IMR-90 (cell line): Measurements from ENCODE around the gene MID1. TPM values are rescaled to one million over a fixed set of nuclear protein-coding genes. Genes with fewer than 3 reads are reported as not detected.

ENCODE experiments used
- ATAC-seq: fragments of 200-7000 bp; cut with Tn5 transposase; 2 replicates; pipeline ENCODE4 v1.9.1; 2020; ENCODE audit warnings: low read depth, mild to moderate bottlenecking, moderate library complexity
- BruUV-seq: library from RNA; stranded (reverse); fragments of 400-500 nt; replicated peaks from 2 replicates; lab custom pipeline; 2021; lab: Mats Ljungman, UMichigan
- CTCF ChIA-PET: fragments of 300-600 bp; formaldehyde crosslinking; extraction: SDS; loops from one replicate; lab custom pipeline; 2021; ENCODE audit warnings: antibody characterized with exemption; lab: Yijun Ruan, JAX
- POLR2A ChIA-PET: fragments of 300-600 bp; sonication (Branson Sonifier 250); formaldehyde crosslinking; loops from one replicate; lab custom pipeline; 2022; ENCODE audit warnings: antibody characterized with exemption; ENCODE audit not compliant: unreplicated experiment; lab: Charles Lee
- DNase-seq: peaks from one replicate; pipeline ENCODE4 v3.0.0; 2013
- H2AFZ ChIP-seq: replicated peaks from 2 replicates; pipeline ENCODE3; 2013; ENCODE audit warnings: low read length, mild to moderate bottlenecking; ENCODE audit not compliant: poor library complexity
- H2AK5ac ChIP-seq: 2 replicates; pipeline ENCODE4 v1.6.1; 2013; ENCODE audit warnings: low read depth, low read length, inconsistent platforms
- H2AK9ac ChIP-seq: replicated peaks from 2 replicates; pipeline ENCODE3; 2013; ENCODE audit warnings: mild to moderate bottlenecking, low read depth, low read length, moderate library complexity; ENCODE audit not compliant: poor library complexity
- H2BK120ac ChIP-seq: 2 replicates; pipeline ENCODE4 v1.6.1; 2013; ENCODE audit warnings: low read depth, low read length, inconsistent platforms
- H2BK15ac ChIP-seq: 3 replicates; pipeline ENCODE4 v1.6.1; 2013; ENCODE audit warnings: low read depth, low read length, inconsistent platforms
- H2BK20ac ChIP-seq: 2 replicates; pipeline ENCODE4 v1.6.1; 2013; ENCODE audit warnings: low read depth, mild to moderate bottlenecking, inconsistent platforms, low read length, moderate library complexity
- H2BK5ac ChIP-seq: 2 replicates; pipeline ENCODE4 v1.6.1; 2013; ENCODE audit warnings: mild to moderate bottlenecking, low read depth, low read length, inconsistent platforms; ENCODE audit not compliant: poor library complexity, severe bottlenecking
- H3K14ac ChIP-seq: replicated peaks from 2 replicates; pipeline ENCODE4 v1.6.1; 2013; ENCODE audit warnings: low read depth, low read length, inconsistent platforms
- H3K18ac ChIP-seq: 2 replicates; pipeline ENCODE4 v1.6.1; 2013; ENCODE audit warnings: low read depth, low read length, control low read depth
- H3K23ac ChIP-seq: 2 replicates; pipeline ENCODE4 v1.6.1; 2013; ENCODE audit warnings: low read depth, low read length, inconsistent platforms
- H3K27ac ChIP-seq: 2 replicates; pipeline ENCODE4 v1.5.1; 2013; ENCODE audit warnings: mild to moderate bottlenecking, control low read depth, low read length; ENCODE audit not compliant: insufficient read depth
- H3K27me3 ChIP-seq: 2 replicates; pipeline ENCODE4 v1.6.1; 2013; ENCODE audit warnings: low read length; ENCODE audit not compliant: control insufficient read depth, insufficient read depth
- H3K36me3 ChIP-seq: 2 replicates; pipeline ENCODE4 v1.6.1; 2013; ENCODE audit warnings: low read length, mixed read lengths; ENCODE audit not compliant: control insufficient read depth, insufficient read depth
- H3K4ac ChIP-seq: 2 replicates; pipeline ENCODE4 v1.6.1; 2013; ENCODE audit warnings: low read depth, low read length, inconsistent platforms
- H3K4me1 ChIP-seq: 2 replicates; pipeline ENCODE4 v1.6.1; 2013; ENCODE audit warnings: low read length, mixed read lengths; ENCODE audit not compliant: control insufficient read depth, insufficient read depth
- H3K4me2 ChIP-seq: 2 replicates; pipeline ENCODE4 v1.6.1; 2013; ENCODE audit warnings: low read depth, mild to moderate bottlenecking, control low read depth, low read length, moderate library complexity
- H3K4me3 ChIP-seq: 2 replicates; pipeline ENCODE4 v1.5.1; 2013; ENCODE audit warnings: low read depth, mild to moderate bottlenecking, control low read depth, low read length, moderate library complexity; ENCODE audit not compliant: insufficient read depth
- H3K56ac ChIP-seq: 2 replicates; pipeline ENCODE4 v1.6.1; 2013; ENCODE audit warnings: low read length, inconsistent platforms; ENCODE audit not compliant: insufficient read depth; ENCODE audit errors: extremely low read depth
- H3K79me1 ChIP-seq, 2 experiments: 2 replicates each; pipeline ENCODE4 v1.6.1; 2013; ENCODE audit warnings: low read length in 2 of 2, inconsistent platforms in 1 of 2, low read depth in 1 of 2
- H3K9ac ChIP-seq: 2 replicates; pipeline ENCODE4 v1.6.1; 2013; ENCODE audit warnings: low read depth, low read length, control low read depth
- H3K9me1 ChIP-seq: 2 replicates; pipeline ENCODE4 v1.6.1; 2013; ENCODE audit warnings: low read length, inconsistent platforms; ENCODE audit not compliant: insufficient read depth
- H3K9me3 ChIP-seq: 2 replicates; pipeline ENCODE4 v1.6.1; 2013; ENCODE audit warnings: low read length; ENCODE audit not compliant: control insufficient read depth, insufficient read depth
- H4K20me1 ChIP-seq: 2 replicates; pipeline ENCODE4 v1.6.1; 2013; ENCODE audit warnings: low read length, inconsistent platforms; ENCODE audit not compliant: insufficient read depth
- H4K5ac ChIP-seq: 2 replicates; pipeline ENCODE4 v1.6.1; 2013; ENCODE audit warnings: mild to moderate bottlenecking, low read depth, low read length, control low read depth
- H4K8ac ChIP-seq, 2 experiments: 2 replicates each; pipeline ENCODE4 v1.6.1; 2013; ENCODE audit warnings: low read depth in 2 of 2, low read length in 2 of 2, control low read depth in 1 of 2, inconsistent platforms in 1 of 2
- H4K91ac ChIP-seq: 2 replicates; pipeline ENCODE4 v1.6.1; 2013; ENCODE audit warnings: low read depth, low read length, inconsistent platforms; ENCODE audit not compliant: insufficient read depth
- BHLHE40 ChIP-seq: fragments of 150-350 bp; IDR thresholded peaks from 2 replicates; pipeline ENCODE4 v1.6.1; 2016; ENCODE audit warnings: mild to moderate bottlenecking, low read depth, low read length
- CEBPB ChIP-seq: IDR thresholded peaks from 2 replicates; pipeline ENCODE4 v1.6.1; 2012; ENCODE audit warnings: low read depth, low read length, improper control_type of control experiment
- CHD1 ChIP-seq: IDR thresholded peaks from 2 replicates; pipeline ENCODE4 v1.6.1; 2012; ENCODE audit warnings: low read depth, low read length, improper control_type of control experiment
- CTCF ChIP-seq: conservative IDR thresholded peaks from 2 replicates; pipeline ENCODE4 v1.5.1; 2012; ENCODE audit warnings: mild to moderate bottlenecking, low read depth, low read length, improper control_type of control experiment
- ELK1 ChIP-seq: fragments of 150-350 bp; IDR thresholded peaks from 2 replicates; pipeline ENCODE4 v1.6.1; 2016; ENCODE audit warnings: low read depth, mild to moderate bottlenecking, low read length, moderate library complexity, borderline replicate concordance
- FOS ChIP-seq: fragments of 150-350 bp; IDR thresholded peaks from 2 replicates; pipeline ENCODE4 v1.6.1; 2016; ENCODE audit warnings: low read depth, low read length
- MAFK ChIP-seq: IDR thresholded peaks from 2 replicates; pipeline ENCODE4 v1.6.1; 2012; ENCODE audit warnings: low read depth, low read length, improper control_type of control experiment
- MAZ ChIP-seq: IDR thresholded peaks from 2 replicates; pipeline ENCODE4 v1.6.1; 2012; ENCODE audit warnings: low read depth, mild to moderate bottlenecking, low read length, improper control_type of control experiment, moderate library complexity, borderline replicate concordance
- MXI1 ChIP-seq: IDR thresholded peaks from 2 replicates; pipeline ENCODE4 v1.6.1; 2012; ENCODE audit warnings: low read depth, mild to moderate bottlenecking, low read length, moderate library complexity, borderline replicate concordance
- NFE2L2 ChIP-seq: fragments of 150-350 bp; IDR thresholded peaks from 2 replicates; pipeline ENCODE4 v1.6.1; 2016; ENCODE audit warnings: low read depth, mild to moderate bottlenecking, low read length
- POLR2A ChIP-seq: IDR thresholded peaks from 2 replicates; pipeline ENCODE4 v1.6.1; 2012; ENCODE audit warnings: mild to moderate bottlenecking, low read depth, low read length
- RAD21 ChIP-seq: IDR thresholded peaks from 2 replicates; pipeline ENCODE4 v1.6.1; 2012; ENCODE audit warnings: low read length, improper control_type of control experiment
- RFX5 ChIP-seq: IDR thresholded peaks from 2 replicates; pipeline ENCODE4 v1.8.0; 2012; ENCODE audit warnings: low read depth, mild to moderate bottlenecking, low read length, moderate library complexity
- SMC3 ChIP-seq: fragments of 150-350 bp; IDR thresholded peaks from 2 replicates; pipeline ENCODE4 v1.6.1; 2016; ENCODE audit warnings: low read depth, mild to moderate bottlenecking, antibody characterized with exemption, low read length, moderate library complexity
- WGBS, 2 experiments: methylation state at CpG; one replicate each; pipeline versions ENCODE4 v1.1.5 to v1.1.7; 2013; ENCODE audit warnings: missing lambda C conversion rate in 2 of 2; ENCODE audit not compliant: insufficient read length in 1 of 2; ENCODE audit errors: extremely low coverage in 2 of 2; 5-methylcytosine and 5-hydroxymethylcytosine counted together
- dilution Hi-C: fragments of 300-500 bp; cut with HindIII; formaldehyde crosslinking; loops from one replicate; pipeline ENCODE4 v1.14.3; 2018; ENCODE audit warnings: low sequenced_read_pairs; ENCODE audit not compliant: unreplicated experiment
- in situ Hi-C: fragments of 300-500 bp; cut with MboI; formaldehyde crosslinking; loops from 3 replicates; pipeline ENCODE4 v1.14.3; 2019; ENCODE audit warnings: low sequenced_read_pairs, inconsistent platforms, mixed read lengths
- intact Hi-C: fragments of 100-400 bp; cut with micrococcal nuclease; formaldehyde crosslinking; loops from 2 replicates; pipeline ENCODE4 v1.10.0; 2022
- polyA plus RNA-seq, 3 experiments: library from polyadenylated mRNA; depleted of rRNA; stranded (reverse); fragments of >200 nt; gene quantifications; 2 replicates each; pipeline ENCODE4 v1.2.3, GENCODE V29; 2012; ENCODE audit warnings: low replicate concordance in 1 of 3
- total RNA-seq: library from RNA; depleted of rRNA; stranded (reverse); fragments of >200 nt; gene quantifications from 2 replicates; pipeline ENCODE4 v1.2.3, GENCODE V29; 2012
- TF ChIP-seq, protein P1 (sequence below): fragments of 150-350 bp; IDR thresholded peaks from 2 replicates; pipeline ENCODE4 v1.6.1; 2017; ENCODE audit warnings: mild to moderate bottlenecking, antibody characterized with exemption, low read length, low read depth

MID1 gene
- total and polyA plus RNA-seq, 2 of the 4 experiments (the other 2 are of a cell fraction): 37.2 to 106 TPM

GRCh38 chrX:10525381-10526120 lies 94.8 kb downstream of the MID1 start:
- in situ Hi-C loops: no loop called here

More at GRCh38 chrX:10525381-10526120, 94.8 kb downstream of the MID1 start:
- Histone ChIP-seq H2AK5ac (peak overlapping the region; percentile 66; the same call in 1 of the 2 replicates), H3K14ac (peak overlapping the region; percentile 31; the same call in 1 of the 2 replicates), H2BK15ac (peak overlapping the region; percentile 7; the same call in 1 of the 3 replicates), H2AFZ (no peak overlapping the region), H3K9ac (no peak overlapping the region), H3K27me3 (no peaks in the 10 kb centered on the region), H4K5ac (no peak overlapping the region), H3K36me3 (no peaks in the 10 kb centered on the region), H3K4ac (peak overlapping the region; percentile 84), H3K4me3 (no peak overlapping the region), H3K56ac (no peak overlapping the region), H4K91ac (peak overlapping the region; percentile 71), H4K8ac (peak overlapping the region in 1 of 2 experiments; percentile 15; a peak in 1 of 4 replicates), H3K23ac (no peak overlapping the region; the same call in 1 of the 2 replicates), H2BK120ac (peak overlapping the region; percentile 14; the same call in 1 of the 2 replicates), H3K9me3 (no peaks in the 10 kb centered on the region), H3K9me1 (peaks cover 3% of the 10 kb centered on the region; the same call in 1 of the 2 replicates), H2AK9ac (no peak overlapping the region), H3K79me1 (peaks cover 2 to 16% of the 10 kb centered on the region in 2 experiments; a peak in 2 of 4 replicates), H2BK20ac (peak overlapping the region; percentile 71), H3K27ac (no peak overlapping the region), H3K4me1 (peaks cover 7% of the 10 kb centered on the region), H3K4me2 (no peak overlapping the region), H4K20me1 (no peaks in the 10 kb centered on the region), H2BK5ac (no peak overlapping the region), H3K18ac (0 out of 2 replicates have a peak overlapping the region, but pooled peaks have one; percentile 74)
- intact Hi-C loops (no loop called here), dilution Hi-C loops (no loop called here)
- no TSS peak for BruUV-seq
- CTCF ChIA-PET: no interaction called here
- 92% methylated on average over 1 of the region's 6 CpGs; no CpG with 5 or more reads in 1 of the 2 experiments for WGBS, 2 experiments
- ATAC-seq (no peak), DNase-seq (no peak)
- TF ChIP-seq MAZ: no peak
- TF ChIP-seq MXI1: no peak
- no peak for TF ChIP-seq POLR2A
- TF ChIP-seq NFE2L2: no peak
- no peak for TF ChIP-seq CHD1
- no peak for TF ChIP-seq BHLHE40
- TF ChIP-seq RFX5: no peak
- no peak for TF ChIP-seq ELK1
- TF ChIP-seq FOS: no peak
- no peak for TF ChIP-seq CEBPB
- no peak for TF ChIP-seq CTCF
- no peak for TF ChIP-seq RAD21
- TF ChIP-seq, protein P1, sequence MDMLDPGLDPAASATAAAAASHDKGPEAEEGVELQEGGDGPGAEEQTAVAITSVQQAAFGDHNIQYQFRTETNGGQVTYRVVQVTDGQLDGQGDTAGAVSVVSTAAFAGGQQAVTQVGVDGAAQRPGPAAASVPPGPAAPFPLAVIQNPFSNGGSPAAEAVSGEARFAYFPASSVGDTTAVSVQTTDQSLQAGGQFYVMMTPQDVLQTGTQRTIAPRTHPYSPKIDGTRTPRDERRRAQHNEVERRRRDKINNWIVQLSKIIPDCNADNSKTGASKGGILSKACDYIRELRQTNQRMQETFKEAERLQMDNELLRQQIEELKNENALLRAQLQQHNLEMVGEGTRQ: no peak
- no peak for TF ChIP-seq SMC3
- no peak for TF ChIP-seq MAFK
- POLR2A ChIA-PET: no interaction called here
